Epithelial cell of esophagus (primary cell): ENCODE data around the gene SSRP1.
A peak's percentile ranks its signal among the peaks of the same experiment; 100 is the strongest.
"Not testable (repeated sequence)": the region's sequence is repeated elsewhere in the genome, so short reads cannot be mapped to it uniquely, and the experiment has no call there.

Source experiments
- DNase-seq: peaks from one replicate; pipeline ENCODE4 v3.0.0; 2010; ENCODE audit warnings: low read depth
- H3K4me3 ChIP-seq: 2 replicates; pipeline ENCODE4 v1.5.1; 2011; ENCODE audit warnings: mild to moderate bottlenecking, low read length, control low read depth
- CTCF ChIP-seq: IDR thresholded peaks from 2 replicates; pipeline ENCODE4 v1.5.1; 2011; ENCODE audit warnings: low read depth, mild to moderate bottlenecking, low read length, control low read depth, inconsistent platforms; ENCODE audit not compliant: insufficient read depth; ENCODE audit errors: missing control alignments

Gene SSRP1

GRCh38 chr11:57283231-57283990 is 52.3 kb downstream of the SSRP1 start:
- DNase-seq: no peak
- H3K4me3 ChIP-seq: no peak overlapping the region
- TF ChIP-seq CTCF: no peak

GRCh38 chr11:57281546-57281945 is 54.1 kb downstream of the SSRP1 start:
- not testable (repeated sequence) for H3K4me3 ChIP-seq

GRCh38 chr11:57279116-57279515 is 56.6 kb downstream of the SSRP1 start:
- H3K4me3 ChIP-seq: no peak overlapping the region
- peak; percentile 71 for DNase-seq
- TF ChIP-seq CTCF: no peak

More at GRCh38 chr11:57281546-57281945, 54.1 kb downstream of the SSRP1 start:
- not testable (repeated sequence) for DNase-seq

GRCh38 chr11:57278721-57279095 is 57.0 kb downstream of the SSRP1 start:
- no peak overlapping the region for H3K4me3 ChIP-seq
- no peak for TF ChIP-seq CTCF
- DNase-seq: no peak

GRCh38 chr11:57277845-57278720 is 57.6 kb downstream of the SSRP1 start:
- no peak overlapping the region for H3K4me3 ChIP-seq
- DNase-seq: peak; percentile 91
- TF ChIP-seq CTCF: peak; percentile 83

- DNase-seq: peak; percentile 72
- no peak overlapping the region for H3K4me3 ChIP-seq
- TF ChIP-seq CTCF: no peak
Measured at GRCh38 chr11:57276971-57277675, 58.6 kb downstream of the SSRP1 start.
